GM18909 (cell line): Measurements from ENCODE around the gene ARL10.

Experiments
- ATAC-seq: cut with Tn5 transposase; IDR thresholded peaks from one replicate; pipeline ENCODE4 v1.9.1; 2021; ENCODE audit warnings: mild to moderate bottlenecking; ENCODE audit not compliant: unreplicated experiment, poor library complexity

Gene ARL10

GRCh38 chr5:176365351-176366231 is at the start of gene ARL10:
TSS of gene ARL10 (plus strand) at chr5:176365487. CDS start at chr5:176365564, 77 bp downstream.
- no peak for ATAC-seq

GRCh38 chr5:176317534-176318374 is 47.5 kb upstream of the ARL10 start:
- ATAC-seq: no peak

GRCh38 chr5:176319827-176320554 is 45.3 kb upstream of the ARL10 start:
- no peak for ATAC-seq

- no peak for ATAC-seq
These were observed 44.7 kb upstream of the ARL10 start for GRCh38 chr5:176320577-176320976.

GRCh38 chr5:176334031-176334770 is 31.1 kb upstream of the ARL10 start:
- no peak for ATAC-seq

GRCh38 chr5:176337913-176338312 is 27.4 kb upstream of the ARL10 start:
- no peak for ATAC-seq

- ATAC-seq: no peak
These were observed 26.0 kb upstream of the ARL10 start for GRCh38 chr5:176339304-176339703.

- no peak for ATAC-seq
These were observed 23.7 kb upstream of the ARL10 start for GRCh38 chr5:176341325-176342157.

- no peak for ATAC-seq
These were observed 23.2 kb upstream of the ARL10 start for GRCh38 chr5:176342158-176342483.

GRCh38 chr5:176342766-176343458 is 22.4 kb upstream of the ARL10 start:
- ATAC-seq: no peak

- ATAC-seq: no peak
These were observed 14.9 kb upstream of the ARL10 start for GRCh38 chr5:176350416-176350815.

- no peak for ATAC-seq
These were observed 13.0 kb upstream of the ARL10 start for GRCh38 chr5:176352116-176352878.

GRCh38 chr5:176353533-176353932 is 11.8 kb upstream of the ARL10 start:
- no peak for ATAC-seq

- ATAC-seq: no peak
These were observed 9.7 kb upstream of the ARL10 start for GRCh38 chr5:176355400-176356178.

GRCh38 chr5:176356179-176356566 is 9.1 kb upstream of the ARL10 start:
- ATAC-seq: no peak

- no peak for ATAC-seq
These were observed 5.6 kb upstream of the ARL10 start for GRCh38 chr5:176359658-176360057.

- no peak for ATAC-seq
These were observed 4.3 kb upstream of the ARL10 start for GRCh38 chr5:176360894-176361436.
